WTC11 (cell line): Measurements from ENCODE around the gene KRTAP9-8.
"Not testable (repeated sequence)": the region's sequence is repeated elsewhere in the genome, so short reads cannot be mapped to it uniquely, and the experiment has no call there.

Experiments used
- CTCF ChIP-seq: fragments of 200-600 bp; IDR thresholded peaks from 2 replicates; pipeline ENCODE4 v1.8.0; 2022; ENCODE audit warnings: antibody characterized with exemption
- ZNF396 ChIP-seq: fragments of 250-450 bp; sonication (Bioruptor Pico); IDR thresholded peaks from 2 replicates; pipeline ENCODE4 v1.8.0; 2021; ENCODE audit warnings: mild to moderate bottlenecking, moderate library complexity, borderline replicate concordance

GRCh38 chr17:41189837-41190318, 47.9 kb upstream of the KRTAP9-8 start, which contains the start of gene KRTAP9-1:
- not testable (repeated sequence) for TF ChIP-seq CTCF, ZNF396
